Loucy (cell line): Measurements from ENCODE around the gene TBC1D3C.
"Not testable (repeated sequence)": the region's sequence is repeated elsewhere in the genome, so short reads cannot be mapped to it uniquely, and the experiment has no call there.

Source experiments
- H2AFZ ChIP-seq: fragments of 200-600 bp; sonication (generic); 2 replicates; pipeline ENCODE4 v1.6.0; 2016; ENCODE audit warnings: antibody characterized with exemption, mild to moderate bottlenecking, low read length, moderate library complexity
- H3F3A ChIP-seq: fragments of 200-600 bp; 2 replicates; pipeline ENCODE4 v1.6.0; 2016; ENCODE audit warnings: antibody characterized with exemption, low read depth, mild to moderate bottlenecking
- H3K27me3 ChIP-seq: fragments of 200-600 bp; sonication (generic); 2 replicates; pipeline ENCODE4 v1.6.1; 2014; ENCODE audit warnings: low read length, mild to moderate bottlenecking; ENCODE audit not compliant: insufficient read depth, poor library complexity, severe bottlenecking
- H3K36me3 ChIP-seq: fragments of 200-600 bp; sonication (generic); 2 replicates; pipeline ENCODE4 v1.6.1; 2016; ENCODE audit warnings: low read length; ENCODE audit not compliant: insufficient read depth
- H3K4me1 ChIP-seq: fragments of 200-600 bp; sonication (generic); 2 replicates; pipeline ENCODE4 v1.5.1; 2014; ENCODE audit warnings: low read length, mild to moderate bottlenecking; ENCODE audit not compliant: insufficient read depth, poor library complexity, severe bottlenecking
- H3K4me2 ChIP-seq: fragments of 200-600 bp; sonication (generic); 2 replicates; pipeline ENCODE4 v1.6.0; 2014; ENCODE audit warnings: antibody characterized with exemption, low read length, low read depth, mild to moderate bottlenecking; ENCODE audit not compliant: poor library complexity, severe bottlenecking
- H3K4me3 ChIP-seq: fragments of 200-600 bp; sonication (generic); 2 replicates; pipeline ENCODE4 v1.5.1; 2014; ENCODE audit warnings: low read length, mild to moderate bottlenecking, mixed read lengths; ENCODE audit not compliant: poor library complexity, severe bottlenecking
- H3K79me2 ChIP-seq: fragments of 200-600 bp; sonication (generic); 2 replicates; pipeline ENCODE4 v1.6.1; 2014; ENCODE audit warnings: low read length; ENCODE audit not compliant: insufficient read depth
- H3K9ac ChIP-seq: fragments of 200-600 bp; sonication (generic); 2 replicates; pipeline ENCODE4 v1.6.0; 2014; ENCODE audit warnings: mild to moderate bottlenecking, low read depth, low read length, moderate library complexity; ENCODE audit not compliant: poor library complexity, severe bottlenecking
- H3K9me2 ChIP-seq: fragments of 200-600 bp; sonication (generic); replicated peaks from 2 replicates; pipeline ENCODE4 v1.6.1; 2016; ENCODE audit warnings: low read depth, low read length, mixed read lengths
- H3K9me3 ChIP-seq: fragments of 200-600 bp; sonication (generic); 2 replicates; pipeline ENCODE4 v1.6.1; 2014; ENCODE audit warnings: mild to moderate bottlenecking, antibody characterized with exemption, low read length, low read depth; ENCODE audit not compliant: insufficient read depth
- H4K20me1 ChIP-seq: fragments of 200-600 bp; sonication (generic); 2 replicates; pipeline ENCODE4 v1.6.0; 2014; ENCODE audit warnings: antibody characterized with exemption, low read length, mild to moderate bottlenecking; ENCODE audit not compliant: insufficient read depth, poor library complexity, severe bottlenecking

TBC1D3C gene

GRCh38 chr17:38068534-38068933 lies at the start of gene TBC1D3C:
Gene TBC1D3C, minus strand, starts transcription at chr17:38068634. Its CDS starts 1,568 bp downstream, at chr17:38067066.
- H3K4me1 ChIP-seq, H3K4me2 ChIP-seq, H3K79me2 ChIP-seq, H3K4me3 ChIP-seq, H3K9ac ChIP-seq, H3K9me3 ChIP-seq, H3K27me3 ChIP-seq, H3K36me3 ChIP-seq, H2AFZ ChIP-seq, H3K9me2 ChIP-seq, H3F3A ChIP-seq, H4K20me1 ChIP-seq: not testable (repeated sequence)

GRCh38 chr17:38099262-38099661 lies 30.8 kb upstream of the TBC1D3C start:
- H3K9me3 ChIP-seq, H3K27me3 ChIP-seq, H3K9ac ChIP-seq, H3K4me3 ChIP-seq, H3K36me3 ChIP-seq, H4K20me1 ChIP-seq, H3K9me2 ChIP-seq, H3K4me1 ChIP-seq, H2AFZ ChIP-seq, H3K79me2 ChIP-seq, H3K4me2 ChIP-seq, H3F3A ChIP-seq: not testable (repeated sequence)

- H3K4me2 ChIP-seq, H3K27me3 ChIP-seq, H3K9me3 ChIP-seq, H3F3A ChIP-seq, H2AFZ ChIP-seq, H3K36me3 ChIP-seq, H4K20me1 ChIP-seq, H3K9me2 ChIP-seq, H3K79me2 ChIP-seq, H3K9ac ChIP-seq, H3K4me1 ChIP-seq, H3K4me3 ChIP-seq: not testable (repeated sequence)
These were observed 25.7 kb upstream of the TBC1D3C start for GRCh38 chr17:38094059-38094694.

GRCh38 chr17:38088120-38088519 lies 19.7 kb upstream of the TBC1D3C start:
- H3K4me1 ChIP-seq, H3K36me3 ChIP-seq, H3K27me3 ChIP-seq, H3K9ac ChIP-seq, H2AFZ ChIP-seq, H3K9me3 ChIP-seq, H3K9me2 ChIP-seq, H3K4me2 ChIP-seq, H4K20me1 ChIP-seq, H3F3A ChIP-seq, H3K79me2 ChIP-seq, H3K4me3 ChIP-seq: not testable (repeated sequence)

- not testable (repeated sequence) for H3K9ac ChIP-seq, H3F3A ChIP-seq, H3K9me2 ChIP-seq, H4K20me1 ChIP-seq, H3K4me3 ChIP-seq, H3K79me2 ChIP-seq, H2AFZ ChIP-seq, H3K36me3 ChIP-seq, H3K9me3 ChIP-seq, H3K27me3 ChIP-seq, H3K4me1 ChIP-seq, H3K4me2 ChIP-seq
These were observed 18.9 kb upstream of the TBC1D3C start for GRCh38 chr17:38087344-38087743.
